ENCODE results near the gene ZYX. TPM values are rescaled to one million over a fixed set of nuclear protein-coding genes. Genes with fewer than 3 reads are reported as not detected.

ZYX gene
- total RNA-seq, 6 experiments from 2014 or later, result 29.7 to 129 (median 43.6) TPM

DNA sequence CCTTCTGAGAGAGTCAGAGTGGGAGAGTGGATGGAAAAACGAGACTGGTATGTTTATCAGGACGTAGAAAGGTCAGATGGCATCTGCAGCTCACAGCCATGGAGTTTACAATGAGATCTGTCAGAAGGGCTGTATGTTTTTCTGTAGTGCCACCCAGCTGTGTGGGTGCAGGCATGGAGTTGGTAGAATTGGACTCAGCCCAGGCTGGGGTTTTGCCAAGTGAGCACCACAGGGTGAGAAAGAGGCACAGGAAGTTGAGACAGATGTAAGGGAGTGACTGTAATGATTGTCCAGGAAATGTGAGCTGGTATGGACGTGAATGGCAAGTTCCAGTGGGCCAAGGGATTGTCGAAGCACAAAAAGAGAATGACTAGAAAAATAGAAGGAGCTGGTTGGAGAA lies 9.1 kb upstream of the ZYX start:
- no peaks in the 10 kb centered on the region for H3K27me3 ChIP-seq
- intact Hi-C loops (cut with DNase I), result no loop called here

GRCh38 chr7:143373255-143373794 lies 7.8 kb upstream of the ZYX start:
- intact Hi-C loops (cut with DNase I), result no loop called here
- Histone ChIP-seq H3K27ac (no peak overlapping the region), H3K27me3 (no peaks in the 10 kb centered on the region), H3K36me3 (no peaks in the 10 kb centered on the region), H3K4me1 (peaks cover 0 to 6% (median 0%) of the 10 kb centered on the region in 4 donors), H3K9me3 (no peaks in the 10 kb centered on the region), H3K4me3 (no peak overlapping the region)
- ATAC-seq (peak in 1 of 4 donors; percentile 10), DNase-seq (peak in 1 of 3 donors; percentile 15)
- WGBS (ENCODE audit: insufficient coverage, low coverage, low lambda C conversion rate, missing lambda C conversion rate), result 88% methylated on average over 4 of the region's 4 CpGs
- TF ChIP-seq POLR2A (IDR thresholded peaks at IDR 0.05), result no peak
- TF ChIP-seq, protein P1, sequence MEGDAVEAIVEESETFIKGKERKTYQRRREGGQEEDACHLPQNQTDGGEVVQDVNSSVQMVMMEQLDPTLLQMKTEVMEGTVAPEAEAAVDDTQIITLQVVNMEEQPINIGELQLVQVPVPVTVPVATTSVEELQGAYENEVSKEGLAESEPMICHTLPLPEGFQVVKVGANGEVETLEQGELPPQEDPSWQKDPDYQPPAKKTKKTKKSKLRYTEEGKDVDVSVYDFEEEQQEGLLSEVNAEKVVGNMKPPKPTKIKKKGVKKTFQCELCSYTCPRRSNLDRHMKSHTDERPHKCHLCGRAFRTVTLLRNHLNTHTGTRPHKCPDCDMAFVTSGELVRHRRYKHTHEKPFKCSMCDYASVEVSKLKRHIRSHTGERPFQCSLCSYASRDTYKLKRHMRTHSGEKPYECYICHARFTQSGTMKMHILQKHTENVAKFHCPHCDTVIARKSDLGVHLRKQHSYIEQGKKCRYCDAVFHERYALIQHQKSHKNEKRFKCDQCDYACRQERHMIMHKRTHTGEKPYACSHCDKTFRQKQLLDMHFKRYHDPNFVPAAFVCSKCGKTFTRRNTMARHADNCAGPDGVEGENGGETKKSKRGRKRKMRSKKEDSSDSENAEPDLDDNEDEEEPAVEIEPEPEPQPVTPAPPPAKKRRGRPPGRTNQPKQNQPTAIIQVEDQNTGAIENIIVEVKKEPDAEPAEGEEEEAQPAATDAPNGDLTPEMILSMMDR (IDR thresholded peaks at IDR 0.05), result peak in 2 of 4 donors; percentile 8 to 18

More for the DNA sequence above, 9.1 kb upstream of the ZYX start:
- no peak overlapping the region for H3K4me3 ChIP-seq
- H3K4me1 ChIP-seq, result peaks cover 0 to 6% (median 0%) of the 10 kb centered on the region in 4 donors
- no peak overlapping the region for H3K27ac ChIP-seq
- no peaks in the 10 kb centered on the region for H3K9me3 ChIP-seq
- DNase-seq (peak in 2 of 3 donors; percentile 55 to 76), ATAC-seq (peak; percentile 42 to 77 (median 43))
- TF ChIP-seq, protein P1 (IDR thresholded peaks at IDR 0.05), result peak in 1 of 4 donors; percentile 7
- no peak for TF ChIP-seq POLR2A (IDR thresholded peaks at IDR 0.05)
- 40% methylated on average over 4 of the region's 4 CpGs for WGBS (ENCODE audit: insufficient coverage, low coverage, low lambda C conversion rate, missing lambda C conversion rate)
- no peaks in the 10 kb centered on the region for H3K36me3 ChIP-seq

DNA sequence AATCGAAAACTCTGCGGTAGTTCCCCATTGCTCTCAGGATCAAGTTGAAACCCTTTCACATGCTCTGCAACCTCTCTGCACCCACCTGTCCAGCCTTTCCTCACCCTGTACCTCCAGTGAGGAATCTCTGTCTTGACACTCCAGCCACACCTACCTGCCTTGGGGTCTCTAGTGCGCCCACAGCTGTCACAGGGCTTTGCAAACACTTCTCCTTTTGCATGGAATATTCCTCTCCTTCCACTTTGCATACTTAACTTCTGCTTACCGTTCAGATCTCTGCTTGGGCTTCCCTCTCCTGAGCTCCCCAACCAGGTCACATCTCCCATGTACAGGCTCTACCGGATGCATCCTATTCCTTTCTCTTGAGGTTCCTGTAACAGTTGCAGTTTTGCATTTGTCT lies 6.6 kb upstream of the ZYX start:
- no peaks in the 10 kb centered on the region for H3K36me3 ChIP-seq
- WGBS (ENCODE audit: insufficient coverage, low coverage, low lambda C conversion rate, missing lambda C conversion rate), result 70% methylated on average over 3 of the region's 5 CpGs
- H3K4me1 ChIP-seq, result peaks cover 0 to 8% (median 0%) of the 10 kb centered on the region in 4 donors
- H3K27me3 ChIP-seq, result no peaks in the 10 kb centered on the region
- H3K4me3 ChIP-seq, result no peak overlapping the region
- DNase-seq, result peak in 1 of 3 donors; percentile 31
- H3K27ac ChIP-seq, result no peak overlapping the region
- intact Hi-C loops (cut with DNase I), result no loop called here
- TF ChIP-seq, protein P1 (IDR thresholded peaks at IDR 0.05), result no peak
- no peak for TF ChIP-seq POLR2A (IDR thresholded peaks at IDR 0.05)
- H3K9me3 ChIP-seq, result no peaks in the 10 kb centered on the region
- peak; percentile 20 to 43 (median 30) for ATAC-seq

DNA sequence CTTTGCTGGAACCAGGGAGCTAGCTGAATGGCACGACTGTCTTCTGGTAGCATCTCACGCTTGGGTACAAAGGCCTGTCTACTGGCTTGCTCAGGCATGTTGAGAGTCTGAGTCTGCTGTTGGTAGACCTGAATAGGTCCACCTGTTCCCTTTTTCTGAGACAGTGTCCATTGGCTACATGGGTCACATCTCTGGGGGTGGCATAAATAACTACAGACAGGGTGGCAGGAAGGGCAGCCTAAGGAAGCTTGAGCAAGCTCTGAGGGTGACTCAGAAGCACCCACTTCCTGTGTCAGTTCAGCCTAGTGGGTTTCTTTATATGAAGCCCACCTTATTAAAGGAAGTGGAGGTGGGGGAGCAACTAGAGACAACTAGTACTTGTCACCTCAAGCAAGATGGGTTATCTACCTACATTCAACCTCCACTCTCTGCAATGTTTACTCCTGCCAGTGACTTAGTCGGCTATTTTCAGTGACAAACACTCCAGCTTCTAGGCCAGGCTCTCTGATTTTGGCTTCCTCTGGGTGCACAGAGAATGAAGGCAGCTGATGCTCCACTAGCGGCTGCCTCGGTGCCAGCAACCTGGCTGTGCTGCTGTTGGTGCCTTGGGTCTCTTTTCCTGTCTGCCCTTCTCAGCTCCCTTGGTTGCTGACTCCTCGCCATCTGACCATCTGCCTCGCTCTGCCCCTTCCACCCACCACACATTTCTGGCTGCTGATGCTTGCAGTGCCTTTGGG lies 5.7 kb upstream of the ZYX start:
- peak in 3 of 4 donors; percentile 15 to 18 (median 16) for ATAC-seq
- DNase-seq, result peak in 1 of 3 donors; percentile 47
- TF ChIP-seq, protein P1 (IDR thresholded peaks at IDR 0.05), result no peak
- no peak for TF ChIP-seq POLR2A (IDR thresholded peaks at IDR 0.05)
- peak overlapping the region in 1 of 3 donors; percentile 47 for H3K27ac ChIP-seq
- intact Hi-C loops (cut with DNase I), result no loop called here
- H3K36me3 ChIP-seq, result no peaks in the 10 kb centered on the region
- H3K4me3 ChIP-seq, result no peak overlapping the region
- WGBS (ENCODE audit: insufficient coverage, low coverage, low lambda C conversion rate, missing lambda C conversion rate), result 49% methylated on average over 2 of the region's 7 CpGs
- peaks cover 0 to 7% (median 0%) of the 10 kb centered on the region in 4 donors for H3K4me1 ChIP-seq
- no peaks in the 10 kb centered on the region for H3K9me3 ChIP-seq
- H3K27me3 ChIP-seq, result no peaks in the 10 kb centered on the region

All from right lobe of liver (tissue), 6 donors.